Measurements from ENCODE around the gene GRID2.

GRID2 gene

DNA sequence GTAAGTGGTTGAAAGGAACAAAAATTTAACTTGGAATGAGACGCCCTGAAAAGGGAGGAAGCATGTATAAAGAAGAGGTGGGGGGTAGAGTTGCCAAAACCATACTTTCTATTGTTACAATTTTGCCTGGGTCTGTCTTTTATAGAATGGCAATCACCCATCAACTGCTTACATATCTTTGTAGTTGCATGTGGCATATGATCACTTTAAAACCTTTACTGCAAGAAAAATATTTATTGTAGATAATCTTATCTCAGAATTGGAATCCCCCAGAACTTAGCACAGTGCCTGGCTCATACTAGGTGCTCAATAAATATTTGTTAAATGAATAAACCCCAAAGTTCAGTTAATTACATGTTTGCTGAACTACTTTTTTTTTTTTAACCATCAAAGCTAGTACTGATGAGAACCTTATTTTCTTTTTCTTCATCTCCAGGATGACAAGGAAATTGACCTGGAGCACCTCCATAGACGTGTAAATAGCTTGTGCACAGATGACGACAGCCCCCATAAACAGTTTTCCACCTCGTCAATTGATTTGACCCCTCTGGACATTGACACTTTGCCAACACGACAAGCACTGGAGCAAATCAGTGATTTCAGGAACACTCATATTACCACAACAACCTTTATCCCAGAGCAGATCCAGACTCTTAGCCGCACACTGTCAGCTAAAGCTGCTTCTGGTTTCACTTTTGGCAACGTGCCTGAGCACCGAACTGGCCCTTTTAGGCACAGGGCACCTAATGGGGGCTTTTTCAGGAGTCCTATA is 1468.1 kb downstream of the GRID2 start:
- DNase-seq: no peak

GRCh38 chr4:93772858-93773257 is 1469.1 kb downstream of the GRID2 start:
- DNase-seq: no peak

DNA sequence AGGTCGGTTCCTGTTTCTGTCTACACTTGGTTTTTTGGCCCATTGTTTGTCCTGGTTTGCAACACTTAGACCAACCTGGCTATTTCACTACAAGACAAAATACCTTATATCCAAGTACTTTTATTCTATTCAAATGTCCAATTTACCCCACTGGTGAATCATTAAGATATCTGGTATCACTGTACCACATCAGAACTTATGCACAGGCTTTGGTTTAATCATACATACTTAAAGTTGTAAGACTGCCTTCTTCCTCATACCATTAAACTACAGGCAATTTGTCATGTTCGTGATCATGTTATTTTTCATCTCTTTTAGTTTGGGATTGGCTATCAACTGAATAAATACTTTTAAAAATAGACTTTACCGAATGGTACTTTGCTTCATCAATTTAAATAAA is 1471.8 kb downstream of the GRID2 start:
- DNase-seq: no peak

GRCh38 chr4:93776386-93777080 is 1472.8 kb downstream of the GRID2 start:
- no peak for DNase-seq

DNA sequence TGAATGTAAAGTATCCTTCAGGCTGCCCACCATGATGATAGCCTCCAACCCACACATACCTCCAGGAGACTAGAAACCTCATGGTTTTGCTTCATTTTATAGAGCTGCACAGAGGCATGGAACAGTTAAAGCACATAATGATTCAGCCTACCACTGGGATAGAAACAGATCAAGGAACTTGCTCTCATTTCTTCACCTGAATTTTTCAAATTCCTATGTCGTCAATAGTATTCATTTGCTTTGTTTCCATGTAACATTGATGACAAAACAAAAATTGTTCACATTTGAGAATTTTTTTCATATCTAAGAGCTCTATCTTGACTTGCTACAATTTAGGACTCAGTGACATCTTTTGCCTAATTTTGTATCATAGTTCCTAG is 1473.3 kb downstream of the GRID2 start:
- no peak for DNase-seq

DNA sequence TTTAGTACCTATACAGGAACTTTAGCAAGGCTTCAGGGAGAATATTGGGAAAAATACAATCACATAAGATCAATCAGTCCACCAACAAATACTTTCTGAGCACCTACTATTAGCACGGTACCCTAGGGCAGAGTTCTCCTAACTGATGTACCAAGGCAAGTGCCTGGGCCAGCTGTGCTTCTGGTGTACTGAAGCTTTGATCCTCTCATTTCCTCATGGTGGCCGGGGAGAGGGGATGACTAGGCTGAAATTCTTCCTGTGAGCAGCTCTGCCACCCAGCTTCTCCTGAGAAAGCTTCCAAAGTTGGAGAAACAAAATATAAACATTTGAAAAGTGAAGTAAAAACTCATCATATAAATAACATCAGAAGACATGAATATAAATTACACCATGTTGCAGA is 1475.5 kb downstream of the GRID2 start:
- DNase-seq: no peak

GRCh38 chr4:93780080-93780479 is 1476.3 kb downstream of the GRID2 start:
- no peak for DNase-seq

DNA sequence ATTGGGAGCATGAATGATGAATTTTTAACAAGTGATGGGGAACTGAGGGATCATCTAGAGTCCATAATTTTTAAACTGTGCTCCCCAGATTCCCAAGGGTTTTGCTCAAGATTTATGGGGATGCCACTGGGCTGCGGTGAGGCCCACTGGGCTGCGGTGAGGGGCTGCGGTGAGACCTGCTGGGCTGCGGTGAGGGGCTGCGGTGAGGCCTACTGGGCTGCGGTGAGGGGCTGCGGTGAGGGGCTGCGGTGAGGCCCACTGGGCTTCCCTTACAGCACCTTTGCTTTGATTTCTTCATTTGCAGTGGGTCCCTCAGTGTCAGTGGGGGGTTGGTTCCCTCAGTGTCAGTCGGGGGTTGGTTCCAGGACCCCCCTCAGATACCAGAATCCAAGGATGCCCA is 1477.4 kb downstream of the GRID2 start:
- DNase-seq: no peak

DNA sequence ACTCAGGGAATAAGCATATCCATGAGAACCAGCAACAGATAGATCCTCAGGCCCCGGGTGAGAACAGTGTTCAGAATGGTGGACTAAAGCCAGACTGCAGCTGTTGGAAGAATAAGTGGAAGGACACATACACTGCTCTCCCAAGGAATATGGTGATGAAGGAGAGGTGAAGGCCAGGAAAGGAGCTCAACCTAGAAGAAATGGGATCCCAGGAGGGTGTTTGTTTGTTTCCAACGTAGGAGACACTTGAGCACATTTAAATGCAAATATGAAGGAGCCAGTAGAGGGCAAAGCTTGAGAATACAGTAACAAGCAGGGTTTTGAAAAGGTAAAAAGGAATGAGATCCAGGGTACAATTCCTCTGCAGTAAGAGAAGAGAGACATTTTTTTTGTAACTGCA is 1482.4 kb downstream of the GRID2 start:
- no peak for DNase-seq

GRCh38 chr4:93788712-93789111 is 1484.9 kb downstream of the GRID2 start:
- no peak for DNase-seq

DNA sequence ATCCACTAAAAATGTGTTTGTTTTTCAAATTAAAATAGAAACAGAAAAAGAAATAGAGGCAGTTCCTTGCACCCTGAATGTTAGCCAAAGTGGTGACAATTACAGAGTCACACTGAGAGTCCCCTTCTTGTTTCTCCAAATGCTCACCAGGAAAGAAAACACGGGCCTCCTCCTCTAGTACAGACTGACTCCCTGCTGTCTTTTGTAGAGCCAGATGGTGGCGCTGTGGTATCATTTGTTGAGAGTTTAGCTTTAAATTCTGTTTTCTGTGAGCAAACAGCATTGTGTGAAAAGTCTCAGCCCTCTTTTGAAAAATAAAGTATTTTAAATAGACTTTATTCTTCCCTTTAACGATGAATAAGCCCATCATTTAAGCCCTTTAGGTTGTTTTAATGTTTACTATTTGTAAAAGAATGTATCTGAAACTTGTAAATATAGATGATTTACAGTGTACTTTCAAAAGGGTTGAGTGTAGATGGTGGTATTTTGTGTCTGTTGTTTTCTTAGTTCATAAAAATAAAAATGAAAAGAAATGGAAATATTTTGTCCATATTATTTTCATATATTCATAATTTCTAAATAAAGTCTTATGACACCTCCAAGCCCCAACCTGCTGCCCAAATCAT is 1487.9 kb downstream of the GRID2 start:
- DNase-seq: no peak

DNA sequence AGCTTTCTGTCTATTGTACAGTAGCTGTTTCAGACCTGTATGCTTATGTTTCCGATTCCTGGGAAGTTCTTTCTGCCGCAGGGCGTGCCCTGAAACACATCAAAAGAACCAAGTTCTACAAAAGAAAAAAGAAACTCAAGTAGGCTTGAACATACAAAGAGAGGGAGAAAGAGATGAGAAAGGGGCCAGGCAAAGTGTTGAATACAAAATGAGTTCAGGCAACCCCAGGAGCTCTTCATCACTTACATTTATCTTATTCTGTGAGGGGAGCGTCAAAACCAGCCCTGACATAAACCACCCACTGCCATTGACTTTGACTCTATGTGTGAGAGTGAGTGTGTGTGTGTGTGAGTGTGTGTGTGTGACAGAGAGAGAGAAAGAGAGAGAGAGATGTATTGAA is 1498.3 kb downstream of the GRID2 start:
- no peak for DNase-seq

DNA sequence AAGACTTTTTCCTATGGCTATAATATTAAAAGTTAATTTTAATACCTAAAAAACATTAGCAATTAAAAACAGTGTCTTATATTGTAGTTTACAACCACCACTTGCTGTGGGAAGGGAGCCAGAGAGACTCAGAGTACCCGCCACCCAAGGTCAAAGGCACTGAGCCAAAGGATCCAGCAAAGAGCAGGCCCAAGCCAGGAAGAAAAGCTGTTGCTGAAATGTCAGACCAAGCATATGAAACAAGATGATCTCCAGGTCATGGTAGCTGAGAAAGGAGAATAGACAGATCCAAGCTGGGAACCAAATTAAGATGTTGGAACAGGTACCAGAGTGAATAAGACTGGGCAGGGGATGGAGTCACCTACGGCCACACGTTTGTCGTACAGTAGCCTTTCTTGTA is 1506.0 kb downstream of the GRID2 start:
- DNase-seq: no peak

DNA sequence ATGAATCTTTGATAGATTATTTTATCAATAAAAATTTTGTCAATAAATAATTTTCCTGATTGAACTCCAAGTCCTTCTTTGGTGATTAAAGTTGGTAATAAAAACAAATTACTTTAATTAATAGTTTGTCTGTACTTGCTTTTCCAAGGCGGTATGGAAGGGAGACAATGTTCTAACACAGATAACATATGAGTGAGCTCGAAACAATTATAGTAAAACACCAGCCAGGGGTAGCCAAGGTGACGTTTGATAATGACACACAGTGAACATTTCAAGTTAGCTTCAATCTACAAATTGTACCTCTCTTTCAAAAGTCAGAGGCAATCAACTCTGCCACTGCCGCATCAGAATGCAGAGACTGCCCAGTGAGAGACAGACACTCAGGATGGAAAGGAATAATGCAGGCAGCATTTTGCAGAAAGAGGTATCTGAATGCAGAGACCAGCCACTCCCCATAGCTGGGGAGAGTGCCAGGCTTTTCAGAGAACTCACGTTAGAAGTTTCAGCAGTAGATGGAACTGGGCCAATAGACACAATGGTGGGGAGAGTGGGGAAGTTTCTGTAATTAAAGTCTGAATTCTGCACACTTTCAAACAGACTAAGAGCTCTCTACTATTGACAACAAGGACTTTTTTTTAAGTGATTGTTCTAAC is 1506.7 kb downstream of the GRID2 start:
- no peak for DNase-seq

- DNase-seq: no peak
These were observed 1509.3 kb downstream of the GRID2 start for GRCh38 chr4:93813092-93813491.

DNA sequence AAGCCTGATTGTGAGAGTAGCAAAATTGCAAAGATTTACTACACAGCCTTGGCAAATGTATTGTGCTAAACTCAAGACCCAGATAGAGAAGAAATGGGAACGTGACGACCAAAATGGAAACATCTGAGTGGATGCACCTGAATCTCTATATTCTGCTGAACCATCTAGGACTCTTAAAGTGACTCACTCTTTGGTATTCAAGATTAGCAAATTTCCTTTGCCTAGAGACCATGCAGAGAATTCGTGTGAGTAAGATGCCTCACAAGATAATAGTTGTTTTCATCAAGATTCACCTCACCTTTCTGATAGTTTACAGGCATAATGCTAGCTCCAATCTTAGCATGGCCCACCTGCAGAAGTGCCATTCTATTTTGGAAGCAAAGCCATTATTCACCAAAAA is 1510.4 kb downstream of the GRID2 start:
- DNase-seq: no peak

- DNase-seq: no peak
These were observed 1511.0 kb downstream of the GRID2 start for GRCh38 chr4:93814722-93815121.

Data from central memory CD4-positive, alpha-beta T cell (primary cell).